Stimulated activated CD4-positive, alpha-beta T cell treated with anti-CD3 and anti-CD28 coated beads, Interleukin-2, amount 100 ng/mL, for 24 hours (primary cell): ENCODE measurements around the gene CLDND2.
A peak's percentile ranks its signal among the peaks of the same experiment; 100 is the strongest.

Experiments used
- DNase-seq, 2 donors: peaks; one replicate each; pipeline ENCODE4 v3.0.0-alpha.2; 2020

CLDND2 gene

DNA sequence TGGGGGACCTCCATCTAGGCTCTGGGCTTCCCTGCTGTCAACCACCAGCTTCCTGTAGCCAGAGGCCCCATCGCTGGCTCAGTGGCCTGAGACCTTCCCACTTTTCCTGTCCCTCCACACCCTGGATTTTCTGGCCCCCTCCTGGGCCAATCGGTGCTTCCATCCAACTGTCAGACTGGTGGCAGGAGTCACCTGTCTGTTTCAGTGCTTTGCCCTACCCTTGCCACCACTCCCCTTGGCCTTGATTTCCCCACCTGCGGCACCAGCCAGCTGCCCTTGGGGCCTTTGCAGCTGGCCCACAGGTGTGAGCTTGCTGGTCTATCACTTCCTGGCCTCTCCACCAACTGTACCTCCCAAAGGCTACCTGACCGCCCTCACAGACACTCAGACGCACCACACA lies 39.4 kb downstream of the CLDND2 start:
- DNase-seq = no peak

DNA sequence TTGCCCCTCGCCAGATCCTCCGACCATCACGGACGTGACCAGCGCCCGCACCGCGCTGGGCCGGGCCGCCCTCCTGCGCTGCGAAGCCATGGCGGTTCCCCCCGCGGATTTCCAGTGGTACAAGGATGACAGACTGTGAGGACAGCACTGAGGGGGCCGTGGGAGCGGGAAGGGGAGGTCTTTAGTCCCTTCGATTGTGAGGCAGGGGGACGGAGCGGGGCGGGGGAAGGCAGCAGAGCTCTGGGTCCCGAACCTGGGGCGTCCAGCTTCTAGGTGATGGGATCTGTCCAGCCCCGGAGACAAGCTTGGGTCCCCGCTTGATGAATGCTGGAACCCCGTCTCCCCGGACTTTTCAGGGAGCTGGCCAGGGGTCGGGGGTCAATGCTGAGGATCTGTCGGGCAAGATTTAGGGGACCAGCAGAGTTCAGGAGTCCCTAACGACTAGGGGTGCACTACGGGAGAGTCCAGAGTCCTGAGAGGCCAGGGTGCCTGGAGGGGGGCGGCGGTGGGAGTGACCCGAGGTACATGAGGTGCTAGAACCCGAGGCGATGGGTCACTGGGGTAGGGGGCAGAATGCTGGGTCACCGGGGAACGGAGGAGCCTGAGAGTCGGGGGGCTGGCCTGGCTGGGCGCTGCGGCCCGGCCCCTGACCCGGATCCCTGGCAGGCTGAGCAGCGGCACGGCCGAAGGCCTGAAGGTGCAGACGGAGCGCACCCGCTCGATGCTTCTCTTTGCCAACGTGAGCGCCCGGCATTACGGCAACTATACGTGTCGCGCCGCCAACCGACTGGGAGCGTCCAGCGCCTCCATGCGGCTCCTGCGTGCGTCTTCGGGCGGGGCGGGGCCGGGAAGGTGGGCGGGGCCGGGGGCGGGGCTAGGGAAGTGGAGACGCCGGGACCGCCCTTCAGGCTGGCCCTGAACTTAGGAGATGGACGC lies 41.5 kb downstream of the CLDND2 start:
- peak; percentile 56 to 70 for DNase-seq

- DNase-seq = no peak
Measured at GRCh38 chr19:51326216-51327065, 42.4 kb downstream of the CLDND2 start.

- no peak for DNase-seq
Measured at GRCh38 chr19:51325161-51325976, 43.4 kb downstream of the CLDND2 start.

- DNase-seq = no peak
Measured at GRCh38 chr19:51324167-51324481, 44.7 kb downstream of the CLDND2 start.

DNA sequence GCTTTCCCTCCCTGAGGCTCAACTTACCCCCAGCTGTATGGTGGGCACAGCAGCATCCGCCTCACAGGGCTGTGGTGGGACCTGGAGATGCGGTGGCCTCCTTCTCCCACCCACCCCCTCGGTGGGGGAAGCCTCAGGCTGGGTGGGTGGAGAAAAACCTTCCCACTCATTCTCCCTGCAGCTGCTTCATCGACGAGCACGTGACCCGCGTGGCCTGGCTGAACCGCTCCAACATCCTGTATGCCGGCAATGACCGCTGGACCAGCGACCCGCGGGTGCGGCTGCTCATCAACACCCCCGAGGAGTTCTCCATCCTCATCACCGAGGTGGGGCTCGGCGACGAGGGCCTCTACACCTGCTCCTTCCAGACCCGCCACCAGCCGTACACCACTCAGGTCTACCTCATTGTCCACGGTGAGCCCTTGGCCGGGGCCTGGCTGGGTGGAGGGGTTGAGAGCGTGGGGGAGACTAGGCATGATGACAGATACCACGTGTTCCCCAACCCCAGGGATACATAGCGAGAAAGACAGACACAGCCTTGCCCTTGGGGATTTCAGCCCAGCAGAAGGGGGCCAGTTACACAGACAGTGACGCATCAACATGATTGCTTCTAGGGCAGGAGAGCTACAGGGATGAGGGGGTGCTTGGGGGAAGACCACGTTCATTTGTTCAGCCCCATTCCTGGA lies 45.2 kb downstream of the CLDND2 start:
- DNase-seq = no peak

- no peak for DNase-seq
Measured at GRCh38 chr19:51321799-51322198, 47.0 kb downstream of the CLDND2 start.

- DNase-seq = no peak
Measured at GRCh38 chr19:51320280-51320657, 48.5 kb downstream of the CLDND2 start.

DNA sequence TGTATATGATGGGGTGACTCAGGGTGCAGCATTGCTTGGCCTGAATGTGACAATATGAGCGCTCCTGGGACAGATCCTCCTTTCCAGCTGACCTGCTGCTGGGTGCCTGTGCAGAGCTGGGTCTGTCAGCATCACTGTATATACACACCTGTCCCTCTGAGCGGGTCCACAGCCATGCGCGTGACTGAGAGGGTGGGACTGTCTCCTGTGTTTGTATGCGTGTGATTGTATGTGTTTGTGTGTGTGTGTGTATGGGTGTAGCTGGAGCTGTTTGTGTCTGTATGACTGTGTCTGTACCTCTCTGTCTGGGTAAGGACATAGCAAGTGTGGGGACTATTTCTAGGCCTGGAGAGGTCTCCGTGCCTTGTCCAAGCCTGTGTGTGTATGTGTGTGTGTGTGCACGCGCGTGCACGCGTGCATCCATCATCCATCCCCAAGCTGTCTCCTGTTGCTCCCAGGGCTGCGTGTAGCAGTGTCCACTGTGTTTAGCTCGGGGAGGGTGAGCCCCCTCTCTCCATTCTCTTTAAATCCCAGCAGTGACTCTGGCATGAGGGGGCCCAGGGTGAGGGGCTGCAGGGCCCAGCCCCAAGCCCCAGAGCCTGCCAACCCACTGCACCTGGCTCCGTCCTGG lies 49.0 kb downstream of the CLDND2 start:
- no peak for DNase-seq

DNA sequence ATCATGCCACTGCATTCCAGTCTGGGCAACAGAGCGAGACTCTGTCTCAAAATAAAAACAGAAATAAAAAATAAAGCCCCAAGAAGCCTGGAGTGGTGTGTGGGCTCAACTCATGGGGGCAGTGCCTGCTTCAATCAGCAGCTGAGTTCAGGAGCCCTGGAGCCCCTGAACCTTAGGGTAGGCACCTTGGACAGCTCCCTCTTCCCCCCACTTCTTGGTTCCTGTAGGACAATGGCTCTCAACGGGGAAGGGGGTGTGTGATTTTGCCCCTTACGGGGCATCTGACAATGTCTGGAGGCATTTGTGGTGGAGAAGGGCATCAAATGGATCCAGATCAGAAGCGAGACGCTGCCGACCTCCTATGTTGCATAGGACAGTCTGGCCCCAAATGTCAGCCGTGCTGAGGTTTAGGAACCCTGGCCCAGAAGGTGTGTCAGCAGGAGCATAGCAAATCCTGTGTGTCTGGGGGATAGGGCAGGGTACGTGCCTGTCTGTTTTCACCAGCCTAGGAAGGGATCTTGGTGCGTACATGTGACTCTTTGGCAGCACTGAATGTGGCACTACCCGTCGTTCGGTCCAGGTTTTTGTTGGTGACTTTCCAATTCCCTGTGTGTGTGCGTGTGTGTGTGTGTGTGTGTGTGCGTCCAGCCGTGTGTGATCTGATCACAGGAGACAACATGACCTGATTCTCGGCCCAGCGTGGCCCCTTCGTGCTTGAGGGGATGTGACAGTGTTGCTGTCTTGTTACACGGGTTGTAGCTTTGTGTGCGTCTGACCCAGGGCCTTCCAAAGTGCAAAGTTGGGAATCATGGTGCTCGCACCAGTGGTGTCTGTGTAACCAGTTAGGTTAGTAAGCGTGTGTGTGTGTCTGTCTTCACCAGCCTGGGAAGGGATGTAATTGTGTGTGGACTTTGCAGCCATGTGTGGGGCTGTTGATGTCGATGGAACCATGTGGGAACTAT lies 49.8 kb downstream of the CLDND2 start:
- no peak for DNase-seq

DNA sequence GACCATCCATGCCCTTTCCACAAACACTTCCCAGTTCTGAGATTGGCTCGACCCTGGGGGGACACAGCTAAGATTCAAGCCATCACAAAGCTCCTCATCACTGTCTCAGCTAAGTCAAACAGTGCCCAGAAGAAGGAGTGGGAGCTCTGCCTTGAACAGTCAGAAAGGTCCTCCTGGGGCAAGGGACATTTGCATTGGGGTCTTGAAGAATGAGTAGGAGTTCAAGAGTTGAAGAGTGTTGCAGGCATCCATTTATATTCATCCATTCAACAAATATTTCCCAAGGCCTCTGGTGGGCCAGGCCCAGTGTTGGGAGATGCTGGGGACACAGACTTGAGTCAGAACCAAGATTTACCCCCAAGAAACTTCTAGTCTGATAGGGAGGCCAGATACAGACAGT lies 50.8 kb downstream of the CLDND2 start:
- DNase-seq = no peak

DNA sequence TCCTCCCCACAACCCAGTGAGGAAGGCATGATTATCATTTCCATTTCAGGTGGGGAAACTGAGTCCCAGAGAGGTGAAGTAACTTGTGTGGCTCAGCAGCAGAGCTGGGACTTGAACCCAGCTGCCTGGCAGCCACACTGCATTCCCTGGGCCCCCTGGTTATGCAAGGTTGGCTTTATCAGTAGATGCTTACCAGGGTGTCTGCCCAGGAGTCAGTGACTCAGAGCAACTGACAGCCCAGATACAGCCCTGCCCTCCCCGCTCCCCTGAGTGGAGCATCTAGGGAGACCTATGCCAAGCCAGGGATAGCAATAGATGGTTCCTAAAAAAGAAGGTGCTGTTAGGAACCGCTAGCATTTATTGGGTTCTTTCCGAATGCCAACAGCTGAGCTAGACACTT lies 51.4 kb downstream of the CLDND2 start:
- no peak for DNase-seq
